Measurements from ENCODE around the gene TBC1D30.

- TF ChIP-seq CTCF (IDR thresholded peaks at IDR 0.05; ENCODE audit: insufficient read depth, low read depth, low read length), result no peak
- TF ChIP-seq EZH2 (IDR thresholded peaks at IDR 0.05; ENCODE audit: insufficient read depth, low read length), result no peak
These were observed 16.3 kb upstream of the TBC1D30 start for GRCh38 chr12:64808110-64808509.

All from astrocyte (in vitro differentiated cells and primary cell).